NCI-H1694 treated with DMSO at 0.1 percent for 48 hours (cell line): ENCODE data around the gene WDR73.

Source experiments
- DNase-seq: peaks from one replicate; lab custom pipeline; 2025; lab: John Stamatoyannopoulos, UW

The WDR73 gene

GRCh38 chr15:84611631-84612030 is 42.5 kb downstream of the WDR73 start:
- DNase-seq, result no peak

DNA sequence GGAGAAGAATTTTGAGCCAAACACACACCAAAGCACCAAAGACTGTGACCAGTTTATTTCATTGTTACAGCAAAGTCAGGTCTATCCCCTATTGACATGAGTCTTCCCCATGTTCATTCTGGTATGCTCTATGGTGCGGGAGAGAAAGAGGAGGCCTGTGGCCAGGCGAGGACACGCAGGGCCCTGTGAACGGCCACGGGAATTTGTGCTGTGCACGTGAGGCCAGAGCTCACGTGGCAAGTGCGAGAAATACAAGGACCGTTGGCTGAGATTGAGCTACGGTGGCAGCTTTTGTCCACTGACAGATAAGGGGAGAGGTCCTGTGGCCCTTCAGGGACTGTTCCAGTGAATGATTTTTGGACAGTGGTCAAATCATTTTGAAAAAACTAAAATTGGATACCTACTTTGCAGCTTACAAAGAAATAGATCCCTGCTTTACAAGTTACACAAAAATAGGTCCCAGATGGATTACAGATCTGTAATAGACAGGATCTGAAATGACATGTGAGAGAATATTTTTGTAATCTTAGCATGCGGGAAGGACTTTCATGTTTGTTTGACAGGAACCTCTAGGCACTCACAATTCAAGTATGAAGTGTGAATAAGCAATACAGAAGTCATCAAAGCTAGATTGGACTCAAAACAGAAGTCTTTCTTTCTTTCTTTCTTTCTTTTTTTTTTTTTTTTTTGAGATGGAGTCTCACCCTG is 44.1 kb downstream of the WDR73 start:
- no peak for DNase-seq

DNA sequence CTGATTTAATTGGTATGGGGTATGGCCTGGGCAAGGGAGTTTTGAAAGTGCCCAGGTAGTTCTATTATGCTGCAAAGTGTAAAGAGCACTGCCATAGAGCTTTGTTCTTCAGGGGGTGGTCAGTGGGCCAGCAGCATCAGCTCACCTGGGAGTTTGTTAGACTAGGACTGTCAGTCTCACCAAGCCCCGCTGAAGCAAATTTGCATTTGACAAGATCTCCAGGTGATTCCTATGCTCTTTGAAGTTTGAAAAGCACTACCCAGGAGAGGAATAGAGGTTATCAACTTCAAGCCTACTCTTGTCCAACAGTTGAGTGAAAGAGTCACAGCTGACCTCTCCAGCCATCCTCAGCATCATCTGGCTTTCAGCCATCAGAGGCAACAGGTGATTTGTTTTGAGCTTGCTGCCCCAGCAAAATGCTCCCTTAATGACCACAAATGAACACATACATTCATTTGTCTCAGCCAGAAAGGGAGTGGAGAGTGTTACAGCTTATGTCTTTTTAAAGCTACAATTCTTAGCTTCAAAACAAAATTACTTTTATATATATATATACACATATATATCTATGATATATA is 45.3 kb downstream of the WDR73 start:
- DNase-seq, result no peak

DNA sequence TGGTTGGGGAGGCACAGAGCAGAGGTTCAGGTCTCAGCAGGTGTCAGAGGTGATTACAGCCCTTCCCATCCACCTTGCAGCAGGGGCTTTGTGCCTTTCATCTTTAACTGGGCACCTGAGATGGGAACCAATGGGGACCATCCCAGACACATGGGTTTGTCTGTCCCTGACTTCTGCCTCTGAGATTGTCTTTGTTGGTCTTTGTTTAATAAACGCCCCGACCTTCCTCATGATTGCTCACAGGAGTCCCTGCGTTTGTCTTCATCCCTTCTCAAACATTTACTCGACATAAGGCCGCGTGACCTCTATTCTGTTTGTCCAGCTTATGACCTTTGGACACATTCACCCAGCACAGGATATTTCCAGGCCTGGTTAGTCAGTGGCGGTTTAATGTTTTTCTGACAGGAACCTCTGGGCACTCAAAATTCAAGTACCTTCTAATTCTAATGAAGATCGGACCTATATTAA is 47.4 kb downstream of the WDR73 start:
- DNase-seq, result no peak

DNA sequence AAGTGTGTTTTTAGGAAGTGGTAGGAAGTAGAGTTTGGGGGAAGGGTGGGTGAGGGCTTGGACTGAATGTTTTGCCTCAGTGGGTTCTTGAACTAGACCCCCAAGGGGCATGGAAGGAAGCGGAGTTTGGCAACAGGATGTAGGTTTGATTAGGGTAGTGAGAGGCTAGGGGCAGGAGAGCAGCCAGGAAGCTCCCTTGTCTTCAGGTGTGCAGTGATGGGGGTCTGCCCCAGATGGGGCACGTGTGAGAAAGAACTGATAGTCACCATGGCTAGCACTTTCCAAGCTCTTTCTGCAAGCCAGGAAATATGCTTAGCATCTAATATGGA is 48.6 kb downstream of the WDR73 start:
- no peak for DNase-seq

- DNase-seq, result no peak
Observed at GRCh38 chr15:84604826-84605553, 49.1 kb downstream of the WDR73 start.

DNA sequence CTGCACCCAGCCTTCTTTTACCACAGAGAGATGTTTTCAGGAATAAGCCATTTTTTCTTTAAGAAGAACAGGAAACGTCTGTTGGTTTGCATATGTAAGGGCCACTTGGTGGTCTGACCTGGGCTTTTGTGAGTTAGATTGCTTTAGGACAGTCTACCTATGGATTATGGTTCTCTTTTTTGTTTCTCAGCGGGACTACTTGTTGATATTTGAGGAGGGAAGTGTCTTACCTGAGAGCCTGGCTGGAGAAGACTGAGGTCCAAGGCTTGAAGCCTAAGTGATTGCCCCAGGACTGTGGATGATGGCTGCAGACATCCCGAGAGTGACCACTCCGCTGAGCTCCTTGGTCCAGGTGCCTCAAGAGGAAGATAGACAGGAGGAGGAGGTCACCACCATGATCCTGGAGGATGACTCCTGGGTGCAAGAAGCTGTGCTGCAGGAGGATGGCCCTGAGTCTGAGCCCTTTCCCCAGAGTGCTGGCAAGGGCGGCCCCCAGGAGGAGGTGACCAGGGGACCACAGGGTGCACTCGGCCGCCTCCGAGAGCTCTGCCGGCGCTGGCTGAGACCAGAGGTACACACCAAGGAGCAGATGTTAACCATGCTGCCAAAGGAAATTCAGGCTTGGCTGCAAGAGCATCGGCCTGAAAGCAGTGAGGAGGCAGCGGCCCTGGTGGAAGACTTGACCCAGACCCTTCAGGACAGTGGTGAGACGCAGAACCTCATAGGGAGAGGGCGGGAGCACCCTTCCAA is 50.3 kb downstream of the WDR73 start:
- DNase-seq, result no peak

GRCh38 chr15:84601555-84601838 is 52.6 kb downstream of the WDR73 start:
- no peak for DNase-seq

DNA sequence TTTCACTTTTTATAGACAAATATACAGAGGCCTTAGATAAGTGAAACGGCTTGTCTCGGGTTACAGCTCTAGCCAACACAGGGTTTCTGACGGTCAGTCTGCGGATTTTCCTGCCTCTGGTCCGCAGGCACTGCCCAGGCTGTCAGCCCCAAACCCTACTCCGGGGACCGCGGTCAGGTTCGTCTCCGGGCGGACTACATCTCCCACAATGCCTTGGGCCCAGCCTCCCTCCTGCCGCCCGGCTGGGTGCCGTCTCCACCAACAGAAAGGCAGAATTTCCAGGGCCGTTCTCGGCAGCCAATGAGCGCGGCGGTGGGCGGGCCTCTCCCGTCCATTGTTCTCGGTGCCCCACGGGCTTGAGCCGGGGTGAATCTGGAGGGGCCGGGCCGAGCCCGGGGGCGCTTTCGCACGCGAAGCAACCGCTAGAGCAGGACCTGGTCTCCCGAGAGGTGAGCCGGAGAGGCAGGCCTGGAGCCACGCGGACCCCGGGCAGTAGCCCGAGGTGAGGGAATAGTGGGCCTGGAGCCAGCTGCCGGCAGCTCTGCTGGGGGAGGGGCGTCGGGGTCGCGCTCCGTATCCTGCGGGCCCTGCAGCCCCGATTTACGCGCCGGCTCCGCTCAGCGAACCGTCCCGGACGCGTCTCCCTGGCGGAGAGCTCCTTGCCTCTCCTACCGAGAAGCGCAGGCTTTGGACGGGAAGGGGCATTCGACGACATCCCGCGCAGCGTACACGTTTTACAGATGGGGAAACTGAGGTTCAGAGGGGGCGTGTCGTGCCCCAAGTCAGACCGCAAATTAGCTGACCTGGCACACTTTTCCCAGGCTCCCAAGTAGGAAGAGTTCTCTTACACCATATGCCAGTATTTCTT is 53.2 kb downstream of the WDR73 start, which contains the start of gene ZSCAN2:
ZSCAN2 (plus strand) TSS at position 323 of the 868 bp plus-strand sequence. CDS start 2,919 bp downstream, outside the sequence.
- DNase-seq, result peak; percentile 83

DNA sequence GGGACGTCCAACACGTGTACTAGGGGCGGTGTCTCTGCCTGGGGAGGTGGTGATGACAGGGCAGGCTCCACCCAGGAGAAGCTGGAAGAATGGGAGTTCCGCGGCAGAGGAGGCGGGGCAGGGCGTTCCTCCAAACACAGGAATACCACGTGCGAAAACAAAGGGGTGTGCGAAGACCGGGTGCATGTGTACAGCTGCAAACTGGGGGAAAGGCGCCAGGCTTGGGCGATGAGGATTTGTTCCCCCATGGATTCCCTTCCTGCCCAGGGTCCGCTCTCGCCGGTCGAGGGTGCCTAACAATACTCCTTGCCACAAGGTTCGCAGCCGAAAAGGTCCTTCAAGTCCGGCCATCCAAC is 53.8 kb downstream of the WDR73 start:
- peak; percentile 77 for DNase-seq

DNA sequence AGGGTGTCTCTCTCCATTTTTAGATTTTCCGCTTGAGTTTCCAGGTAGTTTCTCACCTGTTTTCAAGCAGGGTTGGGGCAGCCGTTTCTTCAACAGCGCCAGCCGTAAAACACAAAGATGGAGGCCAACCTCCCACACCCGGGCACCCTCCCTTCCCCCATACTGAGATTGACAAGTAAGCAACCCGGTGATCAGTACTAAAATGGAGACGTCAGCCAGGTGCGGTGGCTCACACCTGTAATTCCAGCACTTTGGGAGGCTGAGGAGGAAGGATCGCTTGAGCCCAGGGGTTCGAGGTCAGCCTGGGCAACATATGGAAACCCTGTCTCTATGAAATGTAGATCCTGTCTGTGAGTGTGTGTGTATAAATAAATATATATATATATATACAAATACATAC is 54.2 kb downstream of the WDR73 start:
- DNase-seq, result no peak

GRCh38 chr15:84598993-84599392 is 55.1 kb downstream of the WDR73 start:
- peak; percentile 30 for DNase-seq

DNA sequence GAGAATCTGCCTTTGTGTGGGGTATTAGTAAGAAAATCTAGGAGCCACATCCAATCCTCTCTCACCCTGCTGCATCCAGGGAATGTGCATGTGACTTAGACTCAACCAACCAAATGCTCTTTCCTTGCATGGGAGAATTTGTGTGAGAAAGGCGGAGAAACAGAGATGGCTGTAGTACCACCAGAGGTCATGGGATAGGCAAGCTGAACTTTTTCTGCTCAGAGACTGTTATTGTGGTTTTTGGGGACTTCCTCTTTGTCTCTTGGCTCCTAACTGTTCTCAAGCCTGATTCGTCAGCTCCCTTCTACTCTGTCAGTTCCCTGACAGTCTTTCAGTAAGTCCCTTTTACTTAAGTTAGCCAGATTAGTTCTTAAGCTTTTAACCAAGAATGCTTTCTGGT is 55.8 kb downstream of the WDR73 start:
- no peak for DNase-seq

- DNase-seq, result no peak
Observed at GRCh38 chr15:84597296-84597695, 56.8 kb downstream of the WDR73 start.

DNA sequence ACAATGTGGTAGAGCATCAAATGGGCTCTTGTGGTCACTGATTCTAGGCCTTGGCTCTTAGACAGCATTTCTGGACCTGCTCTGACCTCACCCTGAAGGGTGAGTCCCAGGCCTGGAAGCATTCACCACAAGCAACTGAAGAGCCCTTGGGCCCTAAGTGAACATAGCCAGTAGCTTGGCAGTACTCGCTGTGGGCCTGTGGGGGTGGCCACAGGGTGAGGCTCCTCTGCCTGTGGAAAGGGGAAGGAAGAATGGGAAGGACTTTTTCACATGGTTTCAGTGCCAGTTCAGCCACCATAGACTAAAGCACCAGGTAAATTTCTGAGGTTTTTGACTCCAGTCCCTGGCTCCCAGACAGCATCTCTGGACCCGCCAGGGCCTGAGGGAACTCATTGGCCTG is 58.4 kb downstream of the WDR73 start:
- no peak for DNase-seq

DNA sequence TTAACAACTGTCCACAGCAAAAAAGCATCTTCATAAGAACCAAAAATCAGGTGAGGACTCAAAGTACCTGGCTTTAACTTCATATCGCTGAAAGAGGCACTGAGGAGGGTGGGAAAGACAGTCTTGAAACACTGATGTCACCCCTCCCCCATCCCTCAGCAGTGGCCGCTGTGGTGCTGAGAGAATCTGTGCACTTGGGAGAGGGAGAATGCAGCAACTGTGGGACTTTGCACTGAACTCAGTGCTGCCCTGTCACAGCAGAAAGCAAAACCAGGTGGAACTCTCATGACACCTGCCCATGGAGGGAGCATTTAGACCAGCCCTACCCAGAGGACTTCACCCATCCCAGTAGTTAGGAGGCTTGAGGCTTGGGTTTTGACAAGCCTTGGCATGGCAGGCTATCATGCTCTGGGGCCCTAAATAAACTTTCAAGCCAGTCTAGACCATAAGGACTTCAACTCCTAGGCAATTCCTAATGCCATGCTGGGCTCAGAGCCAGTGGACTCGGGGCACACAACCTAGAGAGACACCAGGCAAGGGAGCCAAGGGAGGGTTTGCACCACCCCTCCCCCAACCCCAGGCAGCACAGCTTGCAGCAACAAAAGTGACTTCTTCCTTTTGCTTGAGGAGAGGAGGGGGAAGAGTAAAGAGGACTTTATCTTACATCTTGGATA is 59.3 kb downstream of the WDR73 start:
- DNase-seq, result no peak

DNA sequence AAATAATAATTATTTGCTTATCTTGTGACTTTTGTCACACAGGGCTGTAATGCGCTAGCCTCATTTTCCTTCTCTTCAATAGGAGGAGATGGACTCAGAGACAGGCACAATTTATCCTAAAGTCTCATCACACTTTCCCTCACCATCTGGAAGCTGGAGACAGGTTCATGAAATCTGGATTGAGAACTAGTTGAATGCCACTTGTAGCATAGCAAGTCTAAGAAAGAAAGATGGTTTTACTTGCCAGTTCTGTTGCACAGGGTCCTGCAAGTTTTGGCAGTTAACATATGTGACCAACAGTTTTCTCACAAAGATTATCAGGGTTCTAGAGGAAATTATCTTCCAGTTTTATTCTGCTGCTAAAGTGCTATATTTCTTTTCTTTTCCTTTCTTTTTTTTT is 62.3 kb downstream of the WDR73 start:
- no peak for DNase-seq

- DNase-seq, result no peak
Observed at GRCh38 chr15:84590406-84590805, 63.7 kb downstream of the WDR73 start.
